ENCODE measurements around the gene SF3A1. TPM values are rescaled to one million over a fixed set of nuclear protein-coding genes. Genes with fewer than 3 reads are reported as not detected.

SF3A1 gene
- total and polyA plus RNA-seq, 2 donors (not counting 3 experiments of a cell fraction or from before 2014, with no cell fraction given) = 60.2 to 187 TPM

- Histone ChIP-seq H4K20me1 (replicated peaks; ENCODE audit: control insufficient read depth, extremely low read depth, insufficient read depth, low read length) (no peaks in the 10 kb centered on the region), H3K9me1 (replicated peaks; ENCODE audit: control insufficient read depth, extremely low read depth, insufficient read depth, low read length) (no peaks in the 10 kb centered on the region), H3K4me3 (replicated peaks in 1 of 3; ENCODE audit: insufficient read depth in 1 of 3, low read depth in 1 of 3, low read length in 3 of 3) (no peak overlapping the region), H3K36me3 (ENCODE audit: control insufficient read depth in 2 of 2, extremely low read depth in 1 of 2, insufficient read depth in 2 of 2, low read length in 2 of 2) (peaks cover 0 to 28% of the 10 kb centered on the region in 2 experiments), H3K27ac (ENCODE audit: insufficient read depth, low read depth, low read length) (no peak overlapping the region), H3K27me3 (ENCODE audit: control insufficient read depth in 2 of 2, insufficient read depth in 2 of 2, low read length in 2 of 2) (no peaks in the 10 kb centered on the region), H3K9me3 (replicated peaks; ENCODE audit: control insufficient read depth, insufficient read depth, low read length) (no peaks in the 10 kb centered on the region), H3K9ac (replicated peaks; ENCODE audit: extremely low read depth, insufficient read depth, low read length) (no peak overlapping the region), H3K4me2 (ENCODE audit: insufficient read depth, low read length) (no peak overlapping the region), H2AFZ (ENCODE audit: low read depth, low read length) (no peak overlapping the region), H3K79me2 (ENCODE audit: control insufficient read depth, insufficient read depth, low read length) (no peaks in the 10 kb centered on the region), H3K4me1 (ENCODE audit: control insufficient read depth, extremely low read depth, insufficient read depth, low read length) (peaks cover 10% of the 10 kb centered on the region)
- DNase-seq (ENCODE audit: low read depth, low spot score) = no peak
- ChIA-PET CTCF (interaction anchor here (2.2 kb wide), 1 partner anchor 9 kb away, joined by 12 read pairs; no protein-coding TSS in a partner anchor), POLR2A (interaction anchor here (0.6 kb wide), 1 partner anchor 219 kb away, joined by 6 read pairs; no protein-coding TSS in a partner anchor)
- TF ChIP-seq EZH2 (IDR thresholded peaks at IDR 0.05; ENCODE audit: borderline replicate concordance, low read depth, low read length, severe bottlenecking) (no peak), CTCF (IDR thresholded peaks at IDR 0.05; ENCODE audit: extremely low read depth in 1 of 2, insufficient read depth in 1 of 2, low read depth in 1 of 2, low read length in 2 of 2) (no peak), MYC (IDR thresholded peaks at IDR 0.05; ENCODE audit: low read depth, low read length) (no peak), JUN (IDR thresholded peaks at IDR 0.05; ENCODE audit: borderline replicate concordance, insufficient read depth, insufficient read length, low read depth) (no peak), POLR2A (IDR thresholded peaks at IDR 0.05; ENCODE audit: low read depth, low read length) (no peak), GATA2 (IDR thresholded peaks at IDR 0.05; ENCODE audit: insufficient read depth, insufficient read length, low read depth, low read length) (no peak), POLR2AphosphoS5 (IDR thresholded peaks at IDR 0.05; ENCODE audit: insufficient read depth, low read depth, low read length) (no peak), MAX (IDR thresholded peaks at IDR 0.05; ENCODE audit: insufficient read depth, insufficient read length) (no peak), FOS (IDR thresholded peaks at IDR 0.05; ENCODE audit: borderline replicate concordance, insufficient read depth, low read length) (no peak)
- intact Hi-C loops (cut with micrococcal nuclease) = no loop called here
- dilution Hi-C loops (cut with MboI; ENCODE audit: extremely low pct_ligation_motif_present, low sequenced_read_pairs) = no loop called here
- BruUV-seq (replicated peaks) = no TSS peak
- FAIRE-seq = no peak
Observed at GRCh38 chr22:30297276-30297990, 59.3 kb downstream of the SF3A1 start.
